BLaER1 (cell line): ENCODE data around the gene SLC31A1.

Source experiments
- H3K27ac ChIP-seq: shearing (Covaris generic); formaldehyde crosslinking; 2 replicates; pipeline ENCODE4 v1.8.1; 2022
- H3K27me3 ChIP-seq: shearing (Covaris generic); formaldehyde crosslinking; 2 replicates; pipeline ENCODE4 v1.8.1; 2022
- H3K36me3 ChIP-seq: shearing (Covaris generic); formaldehyde crosslinking; 2 replicates; pipeline ENCODE4 v1.8.1; 2022
- H3K4me1 ChIP-seq: shearing (Covaris generic); formaldehyde crosslinking; 2 replicates; pipeline ENCODE4 v1.8.1; 2022
- H3K4me2 ChIP-seq: shearing (Covaris generic); formaldehyde crosslinking; 2 replicates; pipeline ENCODE4 v1.8.1; 2022
- H3K4me3 ChIP-seq: shearing (Covaris generic); formaldehyde crosslinking; 2 replicates; pipeline ENCODE4 v1.8.1; 2022
- H3K9ac ChIP-seq: shearing (Covaris generic); formaldehyde crosslinking; 2 replicates; pipeline ENCODE4 v1.8.1; 2022
- H3K9me3 ChIP-seq: shearing (Covaris generic); formaldehyde crosslinking; 2 replicates; pipeline ENCODE4 v1.8.1; 2022
- H4K20me1 ChIP-seq: shearing (Covaris generic); formaldehyde crosslinking; 2 replicates; pipeline ENCODE4 v1.8.1; 2022
- Cebpa-rat ChIP-seq: shearing (Covaris generic); IDR thresholded peaks from 2 replicates; pipeline ENCODE4 v1.8.1; 2022

SLC31A1 gene

DNA sequence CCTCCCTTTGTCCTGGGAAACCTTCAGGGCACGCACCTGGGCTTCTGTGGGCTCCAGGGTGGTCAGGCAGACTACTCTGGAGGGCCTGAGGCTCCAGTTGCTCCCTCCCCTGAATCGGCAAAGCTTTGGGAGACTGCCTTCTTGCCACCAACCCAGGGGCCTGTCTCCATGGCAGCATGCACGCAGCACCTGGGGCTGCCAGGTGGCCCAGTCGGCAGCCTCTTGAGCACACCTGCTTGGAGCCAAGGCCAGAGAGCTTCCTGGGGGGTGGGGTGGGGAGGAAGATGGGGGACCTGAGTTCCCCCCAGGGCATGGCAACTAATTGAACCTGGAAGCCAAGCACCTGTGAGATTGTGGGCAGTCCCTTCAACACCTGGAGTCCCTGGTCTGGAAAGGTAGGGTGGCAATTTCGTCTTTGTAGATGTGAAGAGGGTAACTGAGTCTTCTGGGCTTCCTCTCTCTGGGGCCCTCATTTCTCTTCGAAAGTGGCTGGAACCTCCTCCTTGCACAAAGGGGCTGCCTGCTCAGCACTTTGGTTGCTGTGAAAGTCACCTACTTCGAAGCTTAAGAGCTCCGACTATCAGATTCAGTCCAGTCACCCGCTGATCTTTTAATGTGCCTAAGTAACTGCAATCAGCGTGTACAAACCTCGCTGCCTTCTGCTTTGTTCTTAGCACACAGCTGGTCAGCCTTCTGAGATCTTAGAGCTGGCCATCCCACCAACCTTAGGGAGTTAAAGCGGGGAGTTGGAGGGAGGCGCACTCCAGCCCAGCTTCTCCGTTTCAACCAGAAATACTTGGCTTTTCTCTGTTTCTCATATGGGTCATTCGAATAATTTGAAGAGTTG lies 77.8 kb downstream of the SLC31A1 start:
- H3K4me3 ChIP-seq, result no peak overlapping the region
- no peaks in the 10 kb centered on the region for H3K9me3 ChIP-seq
- H3K4me1 ChIP-seq, result peaks cover 8% of the 10 kb centered on the region
- H3K9ac ChIP-seq, result no peak overlapping the region
- peaks cover 8% of the 10 kb centered on the region; the same call in 1 of the 2 replicates for H3K36me3 ChIP-seq
- no peaks in the 10 kb centered on the region for H4K20me1 ChIP-seq
- no peak overlapping the region for H3K4me2 ChIP-seq
- H3K27me3 ChIP-seq, result no peaks in the 10 kb centered on the region
- H3K27ac ChIP-seq, result no peak overlapping the region
- no peak for TF ChIP-seq Cebpa-rat

DNA sequence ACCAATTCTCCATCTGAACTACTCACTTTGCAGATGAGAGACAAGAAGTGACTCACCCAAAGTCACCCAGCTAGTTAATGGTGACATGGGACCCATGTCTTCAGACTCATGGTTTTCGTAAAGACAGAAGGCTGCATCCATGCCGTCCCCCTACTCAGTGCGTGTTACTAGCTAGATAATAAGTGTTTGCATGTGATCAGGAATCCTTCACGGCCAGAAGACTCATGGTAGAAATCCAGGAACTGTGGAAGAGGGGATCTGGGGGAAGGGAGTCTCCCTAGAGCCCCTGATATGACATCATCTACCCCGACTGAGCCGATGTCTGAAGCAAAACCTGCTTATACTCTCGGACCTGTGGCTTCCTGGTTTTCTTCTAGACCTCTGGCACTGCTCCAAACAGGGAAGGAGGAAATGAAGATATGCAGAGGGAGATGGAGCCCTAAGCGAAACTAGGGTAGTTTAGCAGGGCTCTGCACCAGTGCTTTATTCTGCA lies 78.5 kb downstream of the SLC31A1 start:
- Histone ChIP-seq H3K9ac (no peak overlapping the region), H3K9me3 (no peaks in the 10 kb centered on the region), H3K27ac (no peak overlapping the region), H4K20me1 (no peaks in the 10 kb centered on the region), H3K27me3 (no peaks in the 10 kb centered on the region), H3K4me3 (no peak overlapping the region), H3K4me2 (peak overlapping the region; percentile 21; the same call in 1 of the 2 replicates), H3K36me3 (0 out of 2 replicates have a peak, but pooled peaks cover 1% of the 10 kb centered on the region), H3K4me1 (peaks cover 8% of the 10 kb centered on the region)
- TF ChIP-seq Cebpa-rat, result no peak

DNA sequence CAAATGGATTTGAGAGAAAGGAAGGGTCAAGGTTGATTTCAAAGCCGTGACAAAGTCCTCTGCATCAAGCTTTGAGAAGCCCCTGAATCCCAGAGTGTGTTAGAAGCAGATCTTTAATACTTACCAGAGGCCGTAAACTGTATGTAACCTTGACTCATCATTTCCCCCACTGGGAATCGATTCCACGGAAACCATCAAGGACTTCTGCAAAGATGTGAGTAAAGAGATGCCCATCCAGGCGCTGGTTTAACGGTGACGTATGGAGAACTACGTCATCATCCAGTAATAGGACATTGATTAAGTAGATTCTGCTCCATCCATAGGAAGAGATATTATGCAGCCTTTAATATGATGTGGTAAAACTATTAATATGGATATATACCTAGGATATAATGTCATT lies 80.2 kb downstream of the SLC31A1 start:
- Histone ChIP-seq H3K27ac (no peak overlapping the region), H3K4me3 (no peak overlapping the region), H3K4me1 (peaks cover 8% of the 10 kb centered on the region), H3K4me2 (no peak overlapping the region), H3K27me3 (no peaks in the 10 kb centered on the region), H3K9ac (no peak overlapping the region), H4K20me1 (no peaks in the 10 kb centered on the region), H3K36me3 (no peaks in the 10 kb centered on the region), H3K9me3 (no peaks in the 10 kb centered on the region)
- no peak for TF ChIP-seq Cebpa-rat

GRCh38 chr9:113302792-113303418 lies 81.6 kb downstream of the SLC31A1 start, which contains the start of gene RNF183:
RNF183 (minus strand) TSS chr9:113303376; CDS start chr9:113298184, 5,192 bp downstream.
- Histone ChIP-seq H3K27me3 (no peaks in the 10 kb centered on the region), H4K20me1 (no peaks in the 10 kb centered on the region), H3K27ac (no peak within 1 kb of the TSS), H3K4me3 (no peak within 1 kb of the TSS), H3K4me2 (no peak within 1 kb of the TSS), H3K9ac (0 out of 2 replicates have a peak within 1 kb of the TSS, but pooled peaks have one; percentile 12), H3K9me3 (no peaks in the 10 kb centered on the region), H3K36me3 (no peaks in the 10 kb centered on the region), H3K4me1 (peaks cover 8% of the 10 kb centered on the region)
- no peak for TF ChIP-seq Cebpa-rat

DNA sequence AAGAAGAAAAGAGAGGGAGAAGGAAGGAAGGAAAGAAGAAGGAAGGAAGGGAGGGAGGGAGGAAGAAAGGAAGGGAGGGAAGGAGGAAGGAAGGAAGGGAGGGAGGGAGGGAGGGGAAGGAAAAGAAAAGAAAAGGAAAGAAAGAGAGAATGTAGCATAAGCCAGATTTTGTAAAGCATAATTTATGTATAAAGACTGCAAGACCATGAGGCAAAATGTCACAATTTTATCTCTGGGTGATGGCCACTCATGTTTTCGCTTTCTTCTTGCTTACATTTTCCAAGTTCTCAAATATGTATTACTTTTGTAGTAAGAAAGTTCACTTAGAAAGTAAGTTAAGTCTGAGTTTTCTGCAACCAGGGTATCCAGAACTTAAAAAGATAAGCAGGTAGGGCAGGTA lies 85.2 kb downstream of the SLC31A1 start:
- TF ChIP-seq Cebpa-rat, result no peak

DNA sequence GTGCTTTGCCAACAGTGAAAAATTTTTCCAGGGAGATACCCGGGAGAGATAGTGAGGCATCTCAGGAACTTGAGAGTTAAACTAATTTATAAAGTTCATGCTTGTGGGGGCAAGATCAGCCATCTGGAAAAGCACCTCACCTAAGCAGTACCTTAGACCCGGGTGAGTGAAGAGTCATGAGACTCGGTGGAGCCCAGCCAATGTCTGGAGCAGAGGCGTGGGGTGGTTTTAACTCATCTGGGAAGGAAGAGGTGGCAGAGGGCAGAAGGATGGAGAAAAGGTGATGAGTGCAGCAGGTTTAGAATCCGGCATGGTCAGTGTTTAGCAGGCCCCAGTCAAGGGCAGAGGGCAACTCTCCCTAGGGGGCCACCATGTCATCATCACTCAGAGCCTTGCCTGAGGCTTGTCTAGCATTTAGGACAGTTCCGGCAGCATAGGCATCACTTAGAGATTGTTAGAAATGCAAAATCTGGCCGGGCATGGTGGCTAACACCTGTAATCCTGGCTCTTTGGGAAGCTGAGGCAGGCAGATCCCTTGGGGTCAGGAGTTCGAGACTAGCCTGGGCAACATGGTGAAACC lies 86.1 kb downstream of the SLC31A1 start:
- no peaks in the 10 kb centered on the region for H4K20me1 ChIP-seq
- H3K9ac ChIP-seq, result no peak overlapping the region
- H3K4me1 ChIP-seq, result no peaks in the 10 kb centered on the region
- H3K27ac ChIP-seq, result no peak overlapping the region
- no peak overlapping the region for H3K4me3 ChIP-seq
- H3K27me3 ChIP-seq, result no peaks in the 10 kb centered on the region
- no peaks in the 10 kb centered on the region for H3K36me3 ChIP-seq
- H3K4me2 ChIP-seq, result no peak overlapping the region
- TF ChIP-seq Cebpa-rat, result no peak
- H3K9me3 ChIP-seq, result no peaks in the 10 kb centered on the region

More for the DNA sequence above, 85.2 kb downstream of the SLC31A1 start:
- Histone ChIP-seq H3K9me3 (no peaks in the 10 kb centered on the region), H3K4me3 (no peak overlapping the region), H3K4me2 (no peak overlapping the region), H3K9ac (no peak overlapping the region), H3K36me3 (no peaks in the 10 kb centered on the region), H3K4me1 (no peaks in the 10 kb centered on the region), H3K27me3 (no peaks in the 10 kb centered on the region), H4K20me1 (no peaks in the 10 kb centered on the region), H3K27ac (no peak overlapping the region)

DNA sequence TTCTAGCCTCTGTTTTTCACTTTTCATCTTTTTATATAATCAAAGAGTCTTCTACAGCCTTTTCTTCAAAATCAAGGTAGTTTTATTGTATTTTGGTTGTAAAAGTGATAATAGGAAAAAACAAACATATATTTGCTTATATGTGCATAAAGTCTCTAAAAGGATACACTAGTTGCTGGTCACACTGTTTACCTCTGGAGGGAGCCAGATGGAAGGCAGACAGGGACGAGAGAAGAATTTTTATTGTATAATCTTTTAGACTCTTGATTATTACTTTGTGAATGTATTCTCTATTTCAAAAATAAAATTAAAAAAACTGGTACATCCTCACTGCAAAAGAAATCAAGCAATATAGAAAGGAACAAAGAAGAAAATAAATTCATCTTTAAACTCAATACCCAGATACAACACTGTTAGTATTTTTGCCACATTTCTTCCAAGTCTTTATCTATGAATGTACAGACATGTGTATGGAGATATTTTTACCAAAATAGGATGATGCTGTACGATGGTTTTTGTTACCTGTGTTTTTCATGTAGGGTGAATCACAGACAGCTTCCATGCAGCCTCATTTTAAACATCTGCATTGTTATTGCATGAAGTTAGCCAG lies 88.0 kb downstream of the SLC31A1 start:
- no peaks in the 10 kb centered on the region for H3K4me1 ChIP-seq
- no peak for TF ChIP-seq Cebpa-rat
- no peaks in the 10 kb centered on the region for H3K36me3 ChIP-seq
- H3K4me2 ChIP-seq, result no peak overlapping the region
- H3K4me3 ChIP-seq, result no peak overlapping the region
- no peak overlapping the region for H3K27ac ChIP-seq
- H4K20me1 ChIP-seq, result no peaks in the 10 kb centered on the region
- H3K9me3 ChIP-seq, result no peaks in the 10 kb centered on the region
- no peaks in the 10 kb centered on the region for H3K27me3 ChIP-seq
- H3K9ac ChIP-seq, result no peak overlapping the region

DNA sequence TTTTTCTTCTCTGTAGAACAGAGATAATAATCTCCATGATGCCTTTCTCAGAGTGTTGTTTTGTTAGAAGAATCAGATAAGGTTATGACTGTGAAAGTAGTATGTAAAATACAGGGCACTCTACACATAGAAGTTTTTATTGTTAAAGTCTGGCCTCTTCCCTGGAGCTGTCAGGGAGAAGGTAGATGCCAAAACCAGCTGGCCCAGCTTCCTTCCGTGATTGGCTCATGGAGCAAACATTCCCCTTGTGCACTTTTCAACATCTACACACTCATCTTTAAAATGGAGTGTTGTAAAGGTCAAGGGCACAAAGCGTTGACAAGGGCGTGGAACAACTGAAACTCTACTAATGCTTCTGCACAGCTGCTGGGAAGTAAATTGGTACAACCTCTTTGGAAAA lies 89.2 kb downstream of the SLC31A1 start:
- TF ChIP-seq Cebpa-rat, result no peak
- H3K9ac ChIP-seq, result no peak overlapping the region
- no peaks in the 10 kb centered on the region for H4K20me1 ChIP-seq
- H3K36me3 ChIP-seq, result no peaks in the 10 kb centered on the region
- H3K4me3 ChIP-seq, result no peak overlapping the region
- H3K4me2 ChIP-seq, result no peak overlapping the region
- H3K4me1 ChIP-seq, result no peaks in the 10 kb centered on the region
- no peak overlapping the region for H3K27ac ChIP-seq
- H3K9me3 ChIP-seq, result no peaks in the 10 kb centered on the region
- H3K27me3 ChIP-seq, result no peaks in the 10 kb centered on the region

DNA sequence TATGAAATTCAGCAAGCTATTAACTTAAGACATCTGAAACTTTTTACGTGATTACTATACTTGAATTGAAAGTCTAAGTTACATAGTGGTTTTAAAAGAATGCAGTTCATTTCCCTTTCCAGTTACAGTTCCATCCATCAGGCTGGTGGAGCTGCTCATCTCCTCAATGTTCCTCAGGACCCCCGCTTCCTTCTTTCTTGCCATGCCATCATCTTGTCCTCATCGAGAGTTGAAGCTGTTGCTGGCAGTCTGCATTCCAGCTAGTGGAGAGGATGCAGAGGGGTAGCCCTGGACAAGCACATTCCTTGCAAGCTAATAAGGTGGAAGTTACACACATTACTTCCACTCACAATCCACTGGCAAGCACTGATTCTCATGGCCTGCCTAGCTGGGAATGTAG lies 90.6 kb downstream of the SLC31A1 start:
- Histone ChIP-seq H3K9me3 (no peaks in the 10 kb centered on the region), H3K4me2 (no peak overlapping the region), H4K20me1 (no peaks in the 10 kb centered on the region), H3K4me1 (no peaks in the 10 kb centered on the region), H3K9ac (no peak overlapping the region), H3K4me3 (no peak overlapping the region), H3K36me3 (no peaks in the 10 kb centered on the region), H3K27ac (no peak overlapping the region), H3K27me3 (no peaks in the 10 kb centered on the region)
- no peak for TF ChIP-seq Cebpa-rat

GRCh38 chr9:113313261-113313660 lies 91.9 kb downstream of the SLC31A1 start:
- Histone ChIP-seq H3K9me3 (no peaks in the 10 kb centered on the region), H3K4me3 (no peak overlapping the region), H3K27ac (no peak overlapping the region), H3K4me1 (no peaks in the 10 kb centered on the region), H4K20me1 (no peaks in the 10 kb centered on the region), H3K36me3 (no peaks in the 10 kb centered on the region), H3K4me2 (no peak overlapping the region), H3K27me3 (no peaks in the 10 kb centered on the region), H3K9ac (no peak overlapping the region)
- no peak for TF ChIP-seq Cebpa-rat
